ENCODE data around the gene CRYBA2. TPM values are rescaled to one million over a fixed set of nuclear protein-coding genes. Genes with fewer than 3 reads are reported as not detected.

The CRYBA2 gene
- total RNA-seq, 4 donors from 2014 or later: not detected

- TF ChIP-seq CTCF (IDR thresholded peaks at IDR 0.05) (peak in 1 of 3 donors; percentile 64), POLR2A (IDR thresholded peaks at IDR 0.05) (no peak)
- no peak overlapping the region for H3K4me3 ChIP-seq (ENCODE audit: low read depth, poor library complexity, severe bottlenecking)
- WGBS, 2 donors: 6 to 7% methylated on average over 28 of the region's 43 CpGs
- intact Hi-C loops (cut with DNase I; ENCODE audit: low total_unique reads): no loop called here
- DNase-seq (ENCODE audit: low spot score in 2 of 2): peak; percentile 72 to 97
Observed at GRCh38 chr2:218995972-218996711, 2.9 kb upstream of the CRYBA2 start.

DNA sequence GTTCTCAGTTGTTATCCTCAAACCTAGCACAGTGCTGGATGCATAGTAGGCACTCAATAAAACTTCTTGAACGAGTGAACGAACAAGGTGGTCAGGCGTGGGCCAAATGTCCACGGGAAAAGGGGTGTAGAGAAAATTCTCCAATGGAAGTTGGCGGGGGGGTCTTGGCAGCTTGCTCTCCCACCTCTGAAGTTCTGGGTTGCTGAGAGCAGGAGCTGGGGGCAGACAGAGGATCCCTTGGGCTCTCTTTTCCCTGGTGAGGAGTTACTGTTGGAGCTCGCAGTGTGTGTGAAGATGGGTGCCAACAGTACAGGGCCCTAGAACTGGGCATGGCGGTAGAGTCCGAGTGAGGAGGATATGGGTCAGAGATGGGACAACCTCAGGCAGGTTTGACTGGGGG, 2.3 kb upstream of the CRYBA2 start:
- 21 to 23% methylated on average over 8 of the region's 8 CpGs for WGBS, 2 donors
- H3K4me3 ChIP-seq (ENCODE audit: low read depth, poor library complexity, severe bottlenecking): no peak overlapping the region
- DNase-seq (ENCODE audit: low spot score in 2 of 2): no peak
- TF ChIP-seq POLR2A (IDR thresholded peaks at IDR 0.05) (no peak), CTCF (IDR thresholded peaks at IDR 0.05) (no peak)
- intact Hi-C loops (cut with DNase I; ENCODE audit: low total_unique reads): no loop called here

- TF ChIP-seq POLR2A (IDR thresholded peaks at IDR 0.05): no peak
- TF ChIP-seq CTCF (IDR thresholded peaks at IDR 0.05): no peak
- intact Hi-C loops (cut with DNase I; ENCODE audit: low total_unique reads): no loop called here
- DNase-seq (ENCODE audit: low spot score in 2 of 2): no peak
- WGBS, 2 donors: 2 to 3% methylated on average over 34 to 38 of the region's 44 CpGs
- H3K4me3 ChIP-seq (ENCODE audit: low read depth, poor library complexity, severe bottlenecking): peak overlapping the region; percentile 7
Observed at GRCh38 chr2:218992703-218993344, 398 bp downstream of the CRYBA2 start.

GRCh38 chr2:218992196-218992595, 1.0 kb downstream of the CRYBA2 start:
- DNase-seq (ENCODE audit: low spot score in 2 of 2): no peak
- H3K4me3 ChIP-seq (ENCODE audit: low read depth, poor library complexity, severe bottlenecking): no peak overlapping the region
- intact Hi-C loops (cut with DNase I; ENCODE audit: low total_unique reads): no loop called here
- no peak for TF ChIP-seq CTCF (IDR thresholded peaks at IDR 0.05)
- no peak for TF ChIP-seq POLR2A (IDR thresholded peaks at IDR 0.05)
- WGBS, 2 donors: 11 to 17% methylated on average over 7 of the region's 7 CpGs

DNA sequence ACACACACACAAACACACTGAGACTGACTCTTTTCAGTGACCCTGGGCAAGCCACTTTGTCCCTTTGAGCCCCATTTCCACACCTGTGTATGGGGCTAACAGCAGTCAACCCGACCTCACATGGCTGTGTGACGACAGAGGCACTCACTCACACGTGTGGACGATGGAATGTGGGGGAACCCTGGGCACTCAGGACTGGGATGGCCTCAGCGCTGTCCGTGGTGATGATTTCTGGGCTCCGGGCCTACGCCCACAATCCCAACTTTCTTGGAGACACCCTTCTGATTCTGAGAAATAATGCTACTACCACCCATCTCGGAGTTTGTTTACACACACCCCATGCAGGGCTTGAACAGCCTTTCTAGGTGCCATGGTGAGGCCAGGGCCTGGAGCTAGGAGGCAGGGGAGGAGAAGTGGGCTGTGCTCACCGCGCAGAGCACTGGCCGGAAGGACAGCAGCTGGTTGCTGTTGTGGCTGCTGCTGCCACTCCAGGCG, 1.5 kb downstream of the CRYBA2 start:
- no peak overlapping the region for H3K4me3 ChIP-seq (ENCODE audit: low read depth, poor library complexity, severe bottlenecking)
- intact Hi-C loops (cut with DNase I; ENCODE audit: low total_unique reads): no loop called here
- 9 to 22% methylated on average over 12 to 13 of the region's 13 CpGs for WGBS, 2 donors
- TF ChIP-seq POLR2A (IDR thresholded peaks at IDR 0.05) (no peak), CTCF (IDR thresholded peaks at IDR 0.05) (no peak)
- no peak for DNase-seq (ENCODE audit: low spot score in 2 of 2)

Measured in lower leg skin (tissue), 4 donors.